GM12878 (cell line): ENCODE results near the gene PSRC1. TPM values are rescaled to one million over a fixed set of nuclear protein-coding genes. Genes with fewer than 3 reads are reported as not detected.

Experiments
- ATAC-seq: fragments of 200-7000 bp; cut with Tn5 transposase; 3 replicates; pipeline ENCODE4 v1.9.1; 2020; ENCODE audit warnings: mild to moderate bottlenecking, moderate library complexity
- BruUV-seq: library from RNA; stranded (reverse); fragments of 400-500 nt; replicated peaks from 2 replicates; lab custom pipeline; 2021; lab: Mats Ljungman, UMichigan
- CTCF ChIA-PET: fragments of 300-600 bp; sonication (Branson Sonifier 250); formaldehyde crosslinking; extraction: SDS; loops from one replicate; lab custom pipeline; 2021; ENCODE audit warnings: inconsistent platforms; lab: Yijun Ruan, JAX
- POLR2A ChIA-PET: fragments of 350-600 bp; formaldehyde crosslinking; extraction: SDS; loops from one replicate; lab custom pipeline; 2021; ENCODE audit warnings: inconsistent platforms; lab: Charles Lee
- RAD21 ChIA-PET: fragments of 300-600 bp; sonication (Branson Sonifier 250); formaldehyde crosslinking; loops from one replicate; lab custom pipeline; 2023; ENCODE audit warnings: antibody characterized with exemption; ENCODE audit not compliant: unreplicated experiment; lab: Charles Lee
- SMC1A ChIA-PET: fragments of 300-600 bp; sonication (Branson Sonifier 250); formaldehyde crosslinking; loops from one replicate; lab custom pipeline; 2023; ENCODE audit not compliant: unreplicated experiment, uncharacterized antibody; lab: Charles Lee
- DNase-seq: peaks from one replicate; pipeline ENCODE4 v3.0.0-alpha.2; 2011; ENCODE audit warnings: low read depth, low spot score
- FAIRE-seq: peaks from 3 replicates; lab custom pipeline; 2011; peaks lifted over from hg19 to GRCh38; lab: Jason Lieb, UNC
- H2AFZ ChIP-seq: 2 replicates; pipeline ENCODE4 v1.6.0; 2011; ENCODE audit warnings: low read depth, low read length, control low read depth; ENCODE audit not compliant: control insufficient read depth
- H3K27ac ChIP-seq: 2 replicates; pipeline ENCODE4 v1.5.1; 2011; ENCODE audit warnings: control low read depth; ENCODE audit not compliant: control insufficient read depth, insufficient read depth
- H3K27me3 ChIP-seq, 2 experiments: replicated peaks in 1 of 2; 2 replicates each; pipeline versions ENCODE4 v1.6.0 to v1.6.1; 2011; ENCODE audit warnings: low read length in 1 of 2; ENCODE audit not compliant: control insufficient read depth in 2 of 2, insufficient read depth in 2 of 2
- H3K36me3 ChIP-seq, 2 experiments: 2 replicates each; pipeline ENCODE4 v1.5.1; 2011; ENCODE audit warnings: low read length in 1 of 2; ENCODE audit not compliant: control insufficient read depth in 2 of 2, insufficient read depth in 2 of 2
- H3K4me1 ChIP-seq: 2 replicates; pipeline ENCODE4 v1.6.1; 2011; ENCODE audit warnings: mild to moderate bottlenecking, low read length, moderate library complexity, mixed read lengths; ENCODE audit not compliant: control insufficient read depth, insufficient read depth
- H3K4me2 ChIP-seq: 2 replicates; pipeline ENCODE4 v1.6.0; 2011; ENCODE audit warnings: control low read depth; ENCODE audit not compliant: control insufficient read depth, insufficient read depth
- H3K4me3 ChIP-seq: fragments of 200-600 bp; sonication (generic); 2 replicates; pipeline ENCODE4 v1.5.1; 2016
- H3K79me2 ChIP-seq: 2 replicates; pipeline ENCODE4 v1.6.0; 2011; ENCODE audit warnings: low read length; ENCODE audit not compliant: control insufficient read depth, insufficient read depth
- H3K9ac ChIP-seq: 2 replicates; pipeline ENCODE4 v1.8.0; 2011; ENCODE audit warnings: low read length, control low read depth, mixed read lengths; ENCODE audit not compliant: control insufficient read depth, insufficient read depth
- H3K9me3 ChIP-seq: replicated peaks from 3 replicates; pipeline ENCODE4 v1.5.1; 2011; ENCODE audit warnings: mild to moderate bottlenecking, low read length; ENCODE audit not compliant: control insufficient read depth, insufficient read depth
- H4K20me1 ChIP-seq: 2 replicates; pipeline ENCODE4 v1.6.0; 2011; ENCODE audit not compliant: control insufficient read depth, insufficient read depth
- BCL11A ChIP-seq: IDR thresholded peaks from 2 replicates; pipeline ENCODE4 v1.6.1; 2011; ENCODE audit warnings: low read depth, low read length
- BHLHE40 ChIP-seq, 2 experiments: fragments of 450-650 bp in 1 of 2; IDR thresholded peaks; 2 replicates each; pipeline ENCODE4 v1.6.1; 2011 to 2017; ENCODE audit warnings: low read depth in 2 of 2, borderline replicate concordance in 1 of 2, improper control_type of control experiment in 1 of 2, low read length in 1 of 2, mild to moderate bottlenecking in 1 of 2
- HDAC2 ChIP-seq: fragments of 200-600 bp; sonication (generic); IDR thresholded peaks from 2 replicates; pipeline ENCODE4 v1.6.1; 2017
- NFYB ChIP-seq: IDR thresholded peaks from 2 replicates; pipeline ENCODE4 v1.6.1; 2011; ENCODE audit warnings: low read depth, mild to moderate bottlenecking, low read length, improper control_type of control experiment, moderate library complexity; ENCODE audit not compliant: insufficient read depth
- ZNF274 ChIP-seq: IDR thresholded peaks from one replicate; pipeline ENCODE4 v1.8.0; 2011; ENCODE audit not compliant: insufficient read length, insufficient read depth
- WGBS: methylation state at CpG from one replicate; pipeline ENCODE4 v1.1.6; 2016; ENCODE audit warnings: low lambda C conversion rate; ENCODE audit not compliant: insufficient replicate concordance, insufficient coverage; ENCODE audit errors: missing lambda C conversion rate; 5-methylcytosine and 5-hydroxymethylcytosine counted together
- in situ Hi-C: fragments of 300-500 bp; cut with MboI; formaldehyde crosslinking; loops from 9 replicates; pipeline ENCODE4 v1.14.3; 2018; ENCODE audit warnings: mixed read lengths
- intact Hi-C: fragments of 100-400 bp; cut with micrococcal nuclease; formaldehyde crosslinking; loops from one replicate; pipeline ENCODE4 v1.14.2; 2022; ENCODE audit not compliant: unreplicated experiment
- polyA plus RNA-seq, 11 experiments: library from polyadenylated mRNA; depleted of rRNA in 4 of 11; unstranded in 6 of 11; stranded (reverse) in 5 of 11; fragments of >200 nt; fragmentation: Nextera tagmentation in 4 of 11; fragmentation: Illumina TruSeq in 1 of 11; extraction: Ambion mirVana in 4 of 11; extraction: Trizol in 1 of 11; gene quantifications; 1 replicate in 1 of 11; 2 replicates in 10 of 11; pipeline versions ENCODE4 v1.2.1 to v1.2.3, GENCODE V29; 2011 to 2016; ENCODE audit warnings: inconsistent platforms in 2 of 11, missing spikeins in 2 of 11, low read depth in 1 of 11
- total RNA-seq, 4 experiments: library from RNA; depleted of rRNA in 3 of 4; stranded (reverse); fragments of >200 nt in 3 of 4; fragmentation: Illumina TruSeq in 1 of 4; extraction: Trizol in 1 of 4; gene quantifications; 2 replicates each; pipeline versions ENCODE4 v1.2.1 to v1.2.3, GENCODE V29; 2013 to 2021
- TF ChIP-seq, protein P1 (sequence below): IDR thresholded peaks from 2 replicates; pipeline ENCODE4 v1.6.1; 2011; ENCODE audit warnings: low read depth, low read length, improper control_type of control experiment, borderline replicate concordance

The PSRC1 gene
- total and polyA plus RNA-seq, 10 of the 15 experiments (the other 5 are each of a cell fraction or from before 2014, with no cell fraction given) = 1.2 to 11.8 (median 4.9) TPM

DNA sequence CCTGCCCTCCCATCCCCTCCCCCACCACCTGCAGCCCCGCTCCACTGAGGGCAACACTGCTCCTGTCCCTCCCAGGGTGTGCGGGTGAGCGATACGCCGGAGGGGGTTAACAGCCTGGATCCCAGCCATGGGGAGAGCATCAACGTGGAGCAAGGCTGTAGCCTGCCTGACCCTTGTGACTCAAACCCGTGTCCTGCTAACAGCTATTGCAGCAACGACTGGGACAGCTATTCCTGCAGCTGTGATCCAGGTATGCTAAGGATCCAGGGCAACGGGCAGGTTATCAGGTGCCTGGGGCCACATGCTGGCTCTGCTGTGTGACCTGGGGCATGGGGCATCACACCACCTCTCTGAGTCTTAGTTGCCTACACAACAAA, 18.6 kb downstream of the PSRC1 start:
- no peak overlapping the region for H2AFZ ChIP-seq
- ChIA-PET CTCF (interaction anchor here (1.4 to 4.6 kb wide), 4 partner anchors 13 to 268 kb away, joined by 3 to 45 read pairs (median 15); partner anchors contain the start of gene SORT1), POLR2A (no interaction called here), SMC1A (interaction anchor here (0.8 to 1.7 kb wide), 5 partner anchors 13 to 284 kb away, joined by 3 to 10 read pairs (median 6); partner anchors contain the start of gene GNAI3), RAD21 (interaction anchor here (0.8 to 1.4 kb wide), 3 partner anchors 134 to 267 kb away, joined by 3 to 6 read pairs (median 5); no protein-coding TSS in a partner anchor)
- TF ChIP-seq ZNF274 (no peak), NFYB (no peak), BHLHE40 (IDR thresholded peaks at IDR 0.05; ENCODE audit: borderline replicate concordance in 1 of 2, low read depth in 2 of 2, low read length in 1 of 2) (no peak), HDAC2 (no peak), BCL11A (no peak)
- TF ChIP-seq, protein P1, sequence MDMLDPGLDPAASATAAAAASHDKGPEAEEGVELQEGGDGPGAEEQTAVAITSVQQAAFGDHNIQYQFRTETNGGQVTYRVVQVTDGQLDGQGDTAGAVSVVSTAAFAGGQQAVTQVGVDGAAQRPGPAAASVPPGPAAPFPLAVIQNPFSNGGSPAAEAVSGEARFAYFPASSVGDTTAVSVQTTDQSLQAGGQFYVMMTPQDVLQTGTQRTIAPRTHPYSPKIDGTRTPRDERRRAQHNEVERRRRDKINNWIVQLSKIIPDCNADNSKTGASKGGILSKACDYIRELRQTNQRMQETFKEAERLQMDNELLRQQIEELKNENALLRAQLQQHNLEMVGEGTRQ = no peak
- intact Hi-C loops = no loop called here
- FAIRE-seq (no peak), DNase-seq (no peak), ATAC-seq (no peak)
- H3K4me3 ChIP-seq = no peak overlapping the region
- no peaks in the 10 kb centered on the region for H3K9me3 ChIP-seq
- H3K27ac ChIP-seq = no peak overlapping the region
- 32% methylated on average over 9 of the region's 9 CpGs for WGBS
- H3K36me3 ChIP-seq = no peaks in the 10 kb centered on the region
- BruUV-seq = no TSS peak
- no peak overlapping the region for H3K4me2 ChIP-seq
- H3K27me3 ChIP-seq = no peaks in the 10 kb centered on the region
- no peaks in the 10 kb centered on the region for H3K79me2 ChIP-seq
- no peaks in the 10 kb centered on the region for H4K20me1 ChIP-seq
- no peaks in the 10 kb centered on the region for H3K4me1 ChIP-seq
- in situ Hi-C loops = loop anchor here (5.0 kb wide), 2 partner anchors 138 to 268 kb away; no protein-coding TSS in a partner anchor
- H3K9ac ChIP-seq = no peak overlapping the region
